Brain pericyte (primary cell): ENCODE results near the gene DSTYK.

Experiments
- DNase-seq: peaks from one replicate; pipeline ENCODE4 v3.0.0-alpha.2; 2012; ENCODE audit warnings: low read depth, low spot score

Gene DSTYK

GRCh38 chr1:205127646-205128045 is 83.9 kb downstream of the DSTYK start:
- no peak for DNase-seq

GRCh38 chr1:205124726-205125125 is 86.8 kb downstream of the DSTYK start:
- DNase-seq, result no peak

- no peak for DNase-seq
These were observed 89.0 kb downstream of the DSTYK start for GRCh38 chr1:205122489-205122882.

- peak; percentile 95 for DNase-seq
These were observed 89.6 kb downstream of the DSTYK start, which contains the start of gene RBBP5 for GRCh38 chr1:205121660-205122488. TSS of gene RBBP5 (minus strand) at chr1:205121978. CDS start at chr1:205121873, 105 bp downstream.

GRCh38 chr1:205118752-205119151 is 92.8 kb downstream of the DSTYK start:
- no peak for DNase-seq

- DNase-seq, result no peak
These were observed 100.1 kb downstream of the DSTYK start for GRCh38 chr1:205111354-205111753.

- DNase-seq, result no peak
These were observed 101.8 kb downstream of the DSTYK start for GRCh38 chr1:205109711-205110110.

GRCh38 chr1:205109269-205109668 is 102.2 kb downstream of the DSTYK start:
- no peak for DNase-seq

GRCh38 chr1:205108464-205108863 is 103.0 kb downstream of the DSTYK start:
- DNase-seq, result no peak

- no peak for DNase-seq
These were observed 104.2 kb downstream of the DSTYK start for GRCh38 chr1:205107327-205107726.

GRCh38 chr1:205102404-205102803 is 109.1 kb downstream of the DSTYK start:
- no peak for DNase-seq

GRCh38 chr1:205098242-205098641 is 113.3 kb downstream of the DSTYK start:
- no peak for DNase-seq

GRCh38 chr1:205095422-205095821 is 116.1 kb downstream of the DSTYK start:
- DNase-seq, result no peak
